Coronary artery (tissue), 2 donors: ENCODE data around the gene WDR13.
A peak's percentile ranks its signal among the peaks of the same experiment; 100 is the strongest.
"Not testable (repeated sequence)": the region's sequence is repeated elsewhere in the genome, so short reads cannot be mapped to it uniquely, and the experiment has no call there.

Experiments
- DNase-seq: peaks from one replicate; pipeline ENCODE4 v3.0.0-alpha.2; 2017; ENCODE audit warnings: low spot score
- H3K27ac ChIP-seq, 2 donors: fragments of 200-600 bp; sonication (generic); one replicate each; pipeline ENCODE4 v1.5.1; 2016 to 2019
- H3K4me3 ChIP-seq: fragments of 200-600 bp; sonication (generic); 2 replicates; pipeline ENCODE4 v1.5.1; 2016; ENCODE audit warnings: mild to moderate bottlenecking, moderate library complexity
- CTCF ChIP-seq: fragments of 200-600 bp; sonication (generic); IDR thresholded peaks from one replicate; pipeline ENCODE4 v1.5.1; 2019; ENCODE audit warnings: antibody characterized with exemption

Gene WDR13

GRCh38 chrX:48631376-48632090, 34.2 kb downstream of the WDR13 start:
- DNase-seq: peak; percentile 75
- H3K27ac ChIP-seq: no peak overlapping the region
- no peak for TF ChIP-seq CTCF
- H3K4me3 ChIP-seq: no peak overlapping the region

DNA sequence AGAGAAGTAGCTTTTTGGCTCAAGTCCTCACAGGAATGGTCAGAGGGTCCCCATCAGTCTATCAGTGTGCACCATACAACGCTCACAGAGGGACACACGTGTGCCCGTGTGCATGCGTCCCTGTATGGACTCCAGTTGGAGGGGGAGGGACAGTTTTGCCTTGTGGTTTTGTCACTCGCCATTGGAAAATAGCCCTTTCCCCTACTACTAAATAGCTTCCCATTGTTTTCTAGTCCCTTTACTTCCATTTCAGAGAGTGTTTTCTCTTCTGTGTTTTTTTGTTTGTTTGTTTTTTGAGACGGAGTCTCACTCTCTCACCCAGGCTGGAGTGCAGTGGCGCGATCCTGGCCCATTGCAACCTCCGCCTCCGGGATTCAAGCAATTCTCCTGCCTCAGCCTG, 34.9 kb downstream of the WDR13 start:
- DNase-seq: no peak
- H3K27ac ChIP-seq: no peak overlapping the region
- no peak for TF ChIP-seq CTCF
- no peak overlapping the region for H3K4me3 ChIP-seq

DNA sequence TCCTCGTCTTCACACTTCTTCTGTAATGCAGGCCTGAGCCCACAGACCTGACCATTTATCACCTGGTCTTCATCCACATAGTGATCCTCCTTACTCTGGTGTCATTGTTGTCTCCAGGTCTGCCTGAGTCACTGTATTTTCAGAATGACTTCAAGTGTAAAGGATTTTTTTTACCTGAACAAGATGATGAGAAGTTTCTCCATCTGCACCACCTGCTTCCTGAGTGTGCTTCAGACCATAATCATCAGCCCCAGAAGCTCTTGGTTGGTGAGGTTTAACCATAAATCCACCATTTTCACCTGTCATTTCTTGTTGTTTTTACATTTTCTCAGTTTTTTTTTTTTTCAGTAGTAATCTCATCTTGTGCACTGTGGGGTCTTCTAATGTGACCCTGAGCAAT, 39.0 kb downstream of the WDR13 start:
- no peak for TF ChIP-seq CTCF
- Histone ChIP-seq H3K4me3 (no peak overlapping the region), H3K27ac (no peak overlapping the region)
- no peak for DNase-seq

DNA sequence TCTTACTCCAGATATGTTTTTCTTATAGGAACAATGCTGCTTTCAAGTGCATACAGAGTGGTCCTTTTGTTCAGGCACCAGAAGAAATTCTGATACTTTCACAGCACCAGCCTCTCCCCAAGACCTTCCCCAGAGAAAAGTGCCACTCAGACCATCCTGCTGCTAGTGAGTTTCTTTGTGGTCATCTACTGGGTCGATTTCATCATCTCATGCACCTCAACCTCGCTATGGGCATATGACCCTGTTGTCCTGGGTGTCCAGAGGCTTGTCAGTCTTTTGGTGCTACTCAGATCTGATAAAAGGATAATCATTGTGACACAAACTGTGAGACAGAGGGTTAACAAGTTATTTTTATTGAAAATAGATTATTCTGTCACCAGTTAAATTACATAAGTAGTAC, 39.5 kb downstream of the WDR13 start:
- TF ChIP-seq CTCF: no peak
- Histone ChIP-seq H3K27ac (no peak overlapping the region), H3K4me3 (no peak overlapping the region)

DNA sequence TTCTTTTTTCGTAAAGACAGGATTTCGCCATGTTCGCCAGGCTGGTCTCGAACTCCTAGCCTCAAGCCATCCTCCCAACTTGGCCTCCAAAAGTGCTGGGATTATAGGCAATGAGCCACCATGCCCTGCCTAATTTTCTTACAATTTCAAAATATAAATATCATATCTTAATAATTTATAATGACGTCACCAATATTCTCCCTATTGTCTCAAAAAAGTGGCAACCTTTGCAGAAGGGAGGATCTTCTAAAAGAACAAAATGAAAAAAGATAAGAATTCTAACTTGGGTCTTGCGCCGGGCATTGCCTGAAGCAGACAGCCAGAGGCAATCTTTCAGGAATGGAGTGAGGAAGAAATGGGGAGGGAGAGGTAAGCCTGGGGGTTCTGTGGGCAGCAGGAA, 48.4 kb downstream of the WDR13 start:
- no peak for DNase-seq
- H3K27ac ChIP-seq: no peak overlapping the region
- no peak overlapping the region for H3K4me3 ChIP-seq
- TF ChIP-seq CTCF: no peak

More for the DNA sequence above, 39.5 kb downstream of the WDR13 start:
- no peak for DNase-seq

DNA sequence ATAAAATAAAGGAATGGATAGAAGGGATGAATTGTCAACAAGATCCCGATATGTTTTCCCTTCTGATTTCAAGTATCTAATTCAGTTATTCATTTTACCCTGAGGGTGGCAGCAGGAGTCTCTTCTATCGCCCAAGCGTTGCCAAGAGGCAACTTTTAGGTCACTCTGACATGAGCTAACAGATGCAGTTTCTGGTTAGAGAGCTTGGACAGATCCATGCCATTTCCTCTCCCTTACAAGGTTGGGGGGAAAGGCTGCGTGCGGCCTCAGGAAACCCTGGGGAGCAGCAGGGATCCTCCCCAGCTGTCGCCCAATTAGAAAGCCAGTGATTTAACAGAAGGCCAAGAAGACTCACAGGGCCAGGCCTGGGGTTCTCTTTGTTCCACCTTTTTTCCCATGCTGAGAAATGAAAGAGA, 51.1 kb downstream of the WDR13 start:
- Histone ChIP-seq H3K4me3 (no peak overlapping the region), H3K27ac (no peak overlapping the region)
- no peak for TF ChIP-seq CTCF
- DNase-seq: peak; percentile 38

DNA sequence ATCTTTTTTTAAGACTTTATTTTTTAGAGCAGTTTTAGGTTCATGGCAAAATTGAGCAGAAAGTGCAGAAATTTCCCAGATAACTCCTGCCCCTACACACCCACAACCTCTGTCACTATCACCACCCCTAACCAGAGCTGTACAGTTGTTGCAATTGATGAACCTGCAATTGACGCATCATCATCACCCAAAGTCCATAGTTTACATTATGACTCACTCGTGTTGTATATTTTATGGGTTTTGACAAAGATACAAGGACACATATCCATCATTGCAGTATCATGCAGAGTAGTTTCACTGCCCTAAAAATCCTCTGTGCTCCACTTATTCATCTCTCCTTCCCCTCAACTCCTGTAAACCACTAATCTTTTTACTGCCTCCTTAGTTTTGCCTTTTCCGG, 51.8 kb downstream of the WDR13 start:
- TF ChIP-seq CTCF: no peak
- Histone ChIP-seq H3K4me3 (no peak overlapping the region), H3K27ac (no peak overlapping the region)
- no peak for DNase-seq

DNA sequence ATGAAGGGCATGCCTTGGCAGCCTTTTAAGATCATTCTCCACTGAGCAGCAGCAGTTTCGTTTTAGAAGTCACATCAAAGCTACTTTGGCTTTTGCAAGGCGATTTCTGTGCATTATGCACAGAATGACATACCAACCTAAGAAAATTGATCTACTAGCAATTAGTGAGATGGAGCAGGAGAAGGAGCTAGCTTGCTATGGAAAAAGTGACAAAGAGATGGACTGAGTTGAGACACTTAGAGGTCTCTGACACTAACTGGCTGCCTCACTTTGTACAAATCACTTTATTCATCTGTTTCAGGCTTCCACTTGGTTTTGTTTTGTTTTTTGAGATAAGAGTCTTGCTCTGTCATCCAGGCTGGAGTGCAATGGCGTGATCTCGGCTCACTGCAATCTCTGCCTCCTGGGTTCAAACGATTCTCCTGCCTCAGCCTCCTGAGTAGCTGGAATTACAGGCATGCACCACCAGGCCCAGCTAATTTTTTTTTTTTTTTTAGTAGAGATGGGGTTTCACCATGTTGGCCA, 54.8 kb downstream of the WDR13 start:
- not testable (repeated sequence) for H3K27ac ChIP-seq, DNase-seq, H3K4me3 ChIP-seq

DNA sequence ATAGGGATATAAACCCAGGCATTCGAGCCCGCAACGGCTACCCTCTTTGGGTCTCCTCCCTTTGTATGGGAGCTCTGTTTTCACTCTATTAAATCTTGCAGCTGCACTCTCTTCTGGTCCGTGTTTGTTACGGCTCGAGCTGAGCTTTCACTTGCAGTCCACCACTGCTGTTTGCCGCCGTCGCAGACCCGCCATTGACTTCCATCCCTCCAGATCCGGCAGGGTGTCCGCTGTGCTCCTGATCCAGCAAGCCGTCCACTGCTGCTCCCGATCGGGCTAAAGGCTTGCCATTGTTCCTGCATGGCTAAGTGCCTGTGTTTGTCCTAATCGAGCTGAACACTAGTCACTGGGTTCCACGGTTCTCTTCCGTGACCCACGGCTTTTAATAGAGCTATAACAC, 57.5 kb downstream of the WDR13 start:
- not testable (repeated sequence) for H3K27ac ChIP-seq, H3K4me3 ChIP-seq

More for the DNA sequence above, 57.5 kb downstream of the WDR13 start:
- DNase-seq: peak; percentile 9
